A673 (cell line): ENCODE results near the gene ATP5F1E. TPM values are rescaled to one million over a fixed set of nuclear protein-coding genes. Genes with fewer than 3 reads are reported as not detected.
A peak's percentile ranks its signal among the peaks of the same experiment; 100 is the strongest.

Experiments
- BruUV-seq: library from RNA; stranded (reverse); fragments of 400-500 nt; replicated peaks from 2 replicates; lab custom pipeline; 2021; lab: Mats Ljungman, UMichigan
- CTCF ChIA-PET: fragments of 300-600 bp; sonication (Branson Sonifier 250); formaldehyde crosslinking; loops from one replicate; lab custom pipeline; 2022; ENCODE audit warnings: antibody characterized with exemption; lab: Charles Lee
- POLR2A ChIA-PET: fragments of 300-600 bp; sonication (Branson Sonifier 250); formaldehyde crosslinking; loops from one replicate; lab custom pipeline; 2022; ENCODE audit warnings: antibody characterized with exemption; ENCODE audit not compliant: low non-redundant PET; lab: Charles Lee
- DNase-seq: peaks from one replicate; pipeline ENCODE4 v3.0.0-alpha.2; 2015; ENCODE audit warnings: low spot score
- H3K27ac ChIP-seq: fragments of 200-600 bp; sonication (generic); 2 replicates; pipeline ENCODE4 v1.5.1; 2016; ENCODE audit warnings: mixed run types, low read depth, mild to moderate bottlenecking, mixed read lengths, antibody characterized with exemption, low read length; ENCODE audit not compliant: poor library complexity, severe bottlenecking
- H3K27me3 ChIP-seq: fragments of 200-600 bp; sonication (generic); replicated peaks from 2 replicates; pipeline ENCODE4 v1.6.1; 2017; ENCODE audit warnings: mixed run types, low read depth, mild to moderate bottlenecking, mixed read lengths, antibody characterized with exemption, low read length; ENCODE audit not compliant: insufficient read depth, poor library complexity
- H3K36me3 ChIP-seq: fragments of 200-600 bp; sonication (generic); 2 replicates; pipeline ENCODE4 v1.6.1; 2016; ENCODE audit warnings: mixed run types, mild to moderate bottlenecking, mixed read lengths, antibody characterized with exemption, low read length; ENCODE audit not compliant: insufficient read depth, poor library complexity, severe bottlenecking
- H3K4me1 ChIP-seq: fragments of 200-600 bp; sonication (generic); 2 replicates; pipeline ENCODE4 v1.6.1; 2017; ENCODE audit warnings: mixed run types, mild to moderate bottlenecking, mixed read lengths, antibody characterized with exemption, low read length; ENCODE audit not compliant: insufficient read depth, poor library complexity, severe bottlenecking
- H3K4me3 ChIP-seq: fragments of 200-600 bp; sonication (generic); 2 replicates; pipeline ENCODE4 v1.5.1; 2016; ENCODE audit warnings: low read depth, mixed run types, mild to moderate bottlenecking, mixed read lengths, low read length; ENCODE audit not compliant: poor library complexity, severe bottlenecking
- H3K9me3 ChIP-seq: fragments of 200-600 bp; sonication (generic); 2 replicates; pipeline ENCODE4 v1.6.1; 2016; ENCODE audit warnings: mixed run types, low read depth, mild to moderate bottlenecking, mixed read lengths, antibody characterized with exemption, low read length; ENCODE audit not compliant: poor library complexity, severe bottlenecking
- EZH2 ChIP-seq: fragments of 200-600 bp; sonication (generic); IDR thresholded peaks from 2 replicates; pipeline ENCODE4 v1.6.1; 2017; ENCODE audit warnings: borderline replicate concordance, low read depth, mild to moderate bottlenecking, mixed read lengths, antibody characterized with exemption, low read length; ENCODE audit not compliant: poor library complexity, severe bottlenecking
- intact Hi-C: fragments of 100-400 bp; cut with micrococcal nuclease; formaldehyde crosslinking; loops from one replicate; pipeline ENCODE4 v1.10.0; 2022; ENCODE audit not compliant: unreplicated experiment
- total RNA-seq: library from RNA; stranded (reverse); gene quantifications from 2 replicates; pipeline ENCODE4 v1.2.3, GENCODE V29; 2021
- TF ChIP-seq, protein P1 (sequence below): fragments of 300-800, 200-600 bp; sonication (generic); conservative IDR thresholded peaks from 2 replicates; pipeline ENCODE4 v1.5.1; 2017; ENCODE audit warnings: low read depth, mild to moderate bottlenecking, antibody characterized with exemption, low read length, moderate library complexity, mixed read lengths

The ATP5F1E gene
- total RNA-seq, 1 experiment from 2014 or later, result 76.8 TPM

DNA sequence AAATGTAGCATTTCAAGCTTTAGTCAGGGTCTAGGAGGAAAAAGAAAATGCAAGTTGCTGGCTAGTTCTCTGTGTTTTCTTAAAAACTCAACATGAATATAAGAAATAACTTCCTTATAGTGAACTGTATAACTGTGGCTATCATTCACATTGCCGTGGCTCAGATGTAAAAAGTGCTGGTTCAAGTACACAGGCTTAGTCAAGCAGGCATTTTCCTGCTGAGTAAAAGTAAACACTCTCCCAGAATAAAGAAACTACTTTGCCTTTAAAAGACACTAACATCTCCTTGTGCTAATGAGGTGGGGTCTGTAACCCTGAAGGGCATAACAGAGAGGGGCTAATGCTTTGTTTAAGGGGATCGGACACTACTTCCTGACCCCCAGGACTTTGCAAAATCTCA, 3.3 kb downstream of the ATP5F1E start:
- Histone ChIP-seq H3K9me3 (no peaks in the 10 kb centered on the region), H3K4me3 (peak overlapping the region; percentile 9), H3K27ac (no peak overlapping the region), H3K4me1 (peaks cover 28% of the 10 kb centered on the region), H3K27me3 (no peaks in the 10 kb centered on the region), H3K36me3 (peaks cover 74% of the 10 kb centered on the region)
- intact Hi-C loops, result no loop called here
- ChIA-PET CTCF (interaction anchor here (0.6 kb wide), 1 partner anchor 44 kb away, joined by 7 read pairs; no protein-coding TSS in a partner anchor), POLR2A (no interaction called here)
- DNase-seq, result no peak
- no peak for TF ChIP-seq EZH2
- TF ChIP-seq, protein P1, sequence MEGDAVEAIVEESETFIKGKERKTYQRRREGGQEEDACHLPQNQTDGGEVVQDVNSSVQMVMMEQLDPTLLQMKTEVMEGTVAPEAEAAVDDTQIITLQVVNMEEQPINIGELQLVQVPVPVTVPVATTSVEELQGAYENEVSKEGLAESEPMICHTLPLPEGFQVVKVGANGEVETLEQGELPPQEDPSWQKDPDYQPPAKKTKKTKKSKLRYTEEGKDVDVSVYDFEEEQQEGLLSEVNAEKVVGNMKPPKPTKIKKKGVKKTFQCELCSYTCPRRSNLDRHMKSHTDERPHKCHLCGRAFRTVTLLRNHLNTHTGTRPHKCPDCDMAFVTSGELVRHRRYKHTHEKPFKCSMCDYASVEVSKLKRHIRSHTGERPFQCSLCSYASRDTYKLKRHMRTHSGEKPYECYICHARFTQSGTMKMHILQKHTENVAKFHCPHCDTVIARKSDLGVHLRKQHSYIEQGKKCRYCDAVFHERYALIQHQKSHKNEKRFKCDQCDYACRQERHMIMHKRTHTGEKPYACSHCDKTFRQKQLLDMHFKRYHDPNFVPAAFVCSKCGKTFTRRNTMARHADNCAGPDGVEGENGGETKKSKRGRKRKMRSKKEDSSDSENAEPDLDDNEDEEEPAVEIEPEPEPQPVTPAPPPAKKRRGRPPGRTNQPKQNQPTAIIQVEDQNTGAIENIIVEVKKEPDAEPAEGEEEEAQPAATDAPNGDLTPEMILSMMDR, result no peak
- BruUV-seq, result no TSS peak

DNA sequence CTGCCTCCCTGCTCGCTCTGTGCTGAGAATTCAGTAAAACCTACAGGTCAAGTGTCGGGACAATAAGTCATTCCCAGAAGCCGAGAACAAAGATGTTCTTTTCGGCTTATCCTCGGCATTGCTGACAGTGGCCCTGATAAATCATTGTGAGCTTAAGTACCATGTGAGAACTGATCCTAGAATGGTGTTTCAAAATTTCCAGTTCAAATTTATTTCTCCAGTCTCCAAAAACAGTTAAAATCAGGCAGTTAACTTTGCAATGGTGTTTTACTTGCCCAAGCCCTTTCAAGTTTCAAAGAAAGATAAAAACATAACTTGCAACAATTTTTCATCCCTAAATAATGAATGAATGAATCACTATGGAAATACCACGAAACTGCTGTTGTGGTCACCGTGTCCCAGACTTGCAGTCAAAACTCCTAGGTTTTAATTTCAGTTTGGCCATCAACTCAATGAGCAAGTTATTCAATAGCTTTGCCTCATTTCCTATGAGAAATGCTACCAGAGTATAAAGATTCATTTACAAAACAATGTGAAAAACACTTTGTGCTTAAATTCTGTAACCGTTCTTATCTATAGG, 4.3 kb downstream of the ATP5F1E start:
- Histone ChIP-seq H3K27me3 (no peaks in the 10 kb centered on the region), H3K4me1 (peaks cover 28% of the 10 kb centered on the region), H3K36me3 (peaks cover 68% of the 10 kb centered on the region), H3K27ac (no peak overlapping the region), H3K4me3 (no peak overlapping the region), H3K9me3 (no peaks in the 10 kb centered on the region)
- no TSS peak for BruUV-seq
- ChIA-PET CTCF (no interaction called here), POLR2A (no interaction called here)
- intact Hi-C loops, result no loop called here
- TF ChIP-seq, protein P1, result no peak
- no peak for TF ChIP-seq EZH2
- DNase-seq, result no peak

DNA sequence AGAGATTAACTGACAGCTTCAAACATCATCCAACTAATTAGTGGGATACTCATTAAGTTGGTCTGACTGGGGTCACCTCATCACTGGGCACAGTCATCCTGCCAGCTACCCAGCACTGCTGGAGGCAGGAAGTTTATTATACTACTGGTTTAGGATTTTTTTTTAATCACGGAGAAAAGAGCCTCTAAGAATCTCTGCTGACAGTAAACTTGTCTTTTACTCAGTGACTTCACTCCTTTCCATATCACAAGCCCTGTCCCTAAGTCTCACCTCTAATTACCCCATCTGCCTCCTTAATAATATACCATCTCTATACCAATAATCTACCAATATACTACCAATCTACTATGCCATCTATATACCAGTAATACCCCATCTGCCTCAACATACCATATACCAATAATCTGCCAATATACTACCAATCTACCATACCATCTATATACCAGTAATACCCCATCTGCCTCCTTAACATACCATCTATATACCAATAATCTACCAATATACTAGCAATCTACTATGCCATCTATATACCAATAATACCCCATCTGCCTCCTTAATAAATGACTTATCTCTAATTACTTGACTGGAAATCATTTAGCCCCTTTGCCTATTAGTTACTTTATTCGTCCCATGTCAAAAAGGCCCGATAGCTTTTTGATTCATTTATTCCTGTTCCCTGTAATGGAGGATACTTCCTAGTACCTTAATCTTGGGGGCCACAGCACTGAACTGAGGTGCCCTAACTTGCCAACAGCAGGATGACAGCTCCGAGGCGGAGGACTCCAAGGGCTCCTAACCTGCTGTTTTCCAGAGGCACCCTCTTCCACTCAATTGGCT, 5.0 kb downstream of the ATP5F1E start:
- Histone ChIP-seq H3K9me3 (no peaks in the 10 kb centered on the region), H3K4me3 (no peak overlapping the region), H3K27ac (no peak overlapping the region), H3K36me3 (peaks cover 68% of the 10 kb centered on the region), H3K4me1 (peaks cover 28% of the 10 kb centered on the region), H3K27me3 (no peaks in the 10 kb centered on the region)
- ChIA-PET POLR2A (interaction anchor here (0.6 kb wide), 1 partner anchor 103 kb away, joined by 11 read pairs; no protein-coding TSS in a partner anchor), CTCF (no interaction called here)
- no TSS peak for BruUV-seq
- DNase-seq, result no peak
- intact Hi-C loops, result no loop called here
- TF ChIP-seq, protein P1, result no peak
- TF ChIP-seq EZH2, result no peak
